Pancreas (tissue), 10 donors: ENCODE measurements around the gene GAB2. TPM values are rescaled to one million over a fixed set of nuclear protein-coding genes. Genes with fewer than 3 reads are reported as not detected.

Source experiments
- ATAC-seq, 4 donors: fragments of 200-7000 bp; cut with Tn5 transposase; one replicate each; pipeline versions ENCODE4 v1.8.0 to v1.9.1; 2020; ENCODE audit warnings: mild to moderate bottlenecking in 4 of 4, moderate library complexity in 4 of 4
- DNase-seq, 6 donors: peaks; one replicate each; pipeline ENCODE4 v3.0.0-alpha.2; 2020
- FAIRE-seq: peaks from 2 replicates; lab custom pipeline; 2012; peaks lifted over from hg19 to GRCh38; lab: Jason Lieb, UNC
- H3K27ac ChIP-seq, 4 donors: fragments of 200-600 bp; sonication (generic); 1 replicate in 3 of 4; 2 replicates in 1 of 4; pipeline versions ENCODE4 v1.5.0 to v1.8.0; 2020
- H3K27me3 ChIP-seq, 4 donors: fragments of 200-600 bp; one replicate each; pipeline ENCODE4 v1.8.0; 2021
- H3K36me3 ChIP-seq, 3 donors: fragments of 200-600 bp; sonication (generic) in 1 of 3; one replicate each; pipeline versions ENCODE4 v1.5.0 to v1.8.0; 2020 to 2021
- H3K4me1 ChIP-seq, 3 donors: fragments of 200-600 bp; one replicate each; pipeline ENCODE4 v1.8.0; 2021
- H3K4me3 ChIP-seq, 4 donors: fragments of 200-600 bp; sonication (generic) in 2 of 4; one replicate each; pipeline versions ENCODE4 v1.5.0 to v1.8.0; 2020 to 2021
- H3K9me3 ChIP-seq, 4 donors: fragments of 200-600 bp; one replicate each; pipeline ENCODE4 v1.8.0; 2021
- CTCF ChIP-seq, 4 donors: fragments of 200-600 bp; sonication (generic) in 3 of 4; IDR thresholded peaks; one replicate each; pipeline versions ENCODE4 v1.5.0 to v1.8.0; 2021; ENCODE audit warnings: antibody characterized with exemption in 4 of 4
- WGBS, 2 donors: extraction: QIAGEN DNeasy Blood & Tissue Kit; methylation state at CpG; one replicate each; pipeline ENCODE4 v1.1.7; 2013; 5-methylcytosine and 5-hydroxymethylcytosine counted together
- intact Hi-C, 3 donors: fragments of 100-400 bp; cut with DNase I; formaldehyde crosslinking; loops; one replicate each; pipeline versions ENCODE4 v1.11.1 to v1.14.2; 2022
- polyA plus RNA-seq, 2 donors: library from polyadenylated mRNA; stranded (reverse); fragments of 200-250 nt; gene quantifications; one replicate each; pipeline ENCODE4 v1.2.3, GENCODE V29; 2013
- total RNA-seq, 6 donors: library from RNA; stranded (reverse); fragmentation: NEBNext Ultra II Directional in 4 of 6; extraction: Animal tissue kit (Norgen Biotek cat#: 25700) in 4 of 6; gene quantifications; one replicate each; pipeline versions ENCODE4 v1.2.1 to v1.2.4, GENCODE V29; 2021 to 2023
- donor health status: healthy with polysubstance abuse.
- donor health status: DM: no; HTN: no; CAD: no; lungs with moderate emphysema.
- donor health status: DM: no; HTN: no; CAD: no.
- donor health status: control.
- donor health status: control.
- donor health status: Bipolar disorder and iron deficiency.
- donor health status: DM: yes; HTN: yes; CAD: no.
- donor health status: DM: no; HTN: no; CAD: no.
- donor health status: DM: no; HTN: no; CAD: no.
- donor health status: DM: yes; HTN: yes; CAD: no.

GAB2 gene
- total and polyA plus RNA-seq, 8 donors: 3.1 to 17.8 (median 9.4) TPM

- Histone ChIP-seq H3K36me3 (no peaks in the 10 kb centered on the region), H3K4me1 (peaks cover 0 to 6% (median 0%) of the 10 kb centered on the region in 3 donors), H3K27me3 (no peaks in the 10 kb centered on the region), H3K9me3 (no peaks in the 10 kb centered on the region), H3K27ac (no peak overlapping the region), H3K4me3 (no peak overlapping the region)
- intact Hi-C loops: no loop called here
- no peak for FAIRE-seq
- 50 to 55% methylated on average over 9 of the region's 9 CpGs for WGBS, 2 donors
- ATAC-seq: peak in 2 of 4 donors; percentile 22 to 44
- TF ChIP-seq CTCF (IDR thresholded peaks at IDR 0.05): no peak
- no peak for DNase-seq
These were observed 39.8 kb downstream of the GAB2 start for GRCh38 chr11:78377625-78378418.

GRCh38 chr11:78376858-78377257, 40.8 kb downstream of the GAB2 start:
- Histone ChIP-seq H3K27ac (no peak overlapping the region), H3K9me3 (no peaks in the 10 kb centered on the region), H3K4me3 (no peak overlapping the region), H3K4me1 (peaks cover 0 to 6% (median 0%) of the 10 kb centered on the region in 3 donors), H3K27me3 (no peaks in the 10 kb centered on the region), H3K36me3 (no peaks in the 10 kb centered on the region)
- DNase-seq (no peak), FAIRE-seq (no peak), ATAC-seq (no peak)
- no peak for TF ChIP-seq CTCF (IDR thresholded peaks at IDR 0.05)
- intact Hi-C loops: no loop called here
- 92 to 97% methylated on average over 3 of the region's 3 CpGs for WGBS, 2 donors

- H3K27ac ChIP-seq: no peak overlapping the region
- TF ChIP-seq CTCF (IDR thresholded peaks at IDR 0.05): no peak
- intact Hi-C loops: no loop called here
- H3K4me1 ChIP-seq: peaks cover 0 to 6% (median 0%) of the 10 kb centered on the region in 3 donors
- ATAC-seq: no peak
- WGBS, 2 donors: 82 to 98% methylated on average over 3 of the region's 3 CpGs
- FAIRE-seq: no peak
- H3K9me3 ChIP-seq: no peaks in the 10 kb centered on the region
- DNase-seq: no peak
- H3K4me3 ChIP-seq: no peak overlapping the region
- no peaks in the 10 kb centered on the region for H3K27me3 ChIP-seq
- H3K36me3 ChIP-seq: no peaks in the 10 kb centered on the region
These were observed 42.7 kb downstream of the GAB2 start for GRCh38 chr11:78374917-78375316.

GRCh38 chr11:78373689-78374088, 43.9 kb downstream of the GAB2 start:
- Histone ChIP-seq H3K4me1 (peaks cover 0 to 6% (median 0%) of the 10 kb centered on the region in 3 donors), H3K9me3 (no peaks in the 10 kb centered on the region), H3K4me3 (no peak overlapping the region), H3K27ac (no peak overlapping the region), H3K36me3 (no peaks in the 10 kb centered on the region), H3K27me3 (no peaks in the 10 kb centered on the region)
- FAIRE-seq (no peak), DNase-seq (no peak), ATAC-seq (no peak)
- 75 to 90% methylated on average over 1 of the region's 1 CpG for WGBS, 2 donors
- TF ChIP-seq CTCF (IDR thresholded peaks at IDR 0.05): no peak
- intact Hi-C loops: no loop called here

- no peak overlapping the region for H3K4me3 ChIP-seq
- no peak for ATAC-seq
- 67 to 68% methylated on average over 4 of the region's 4 CpGs for WGBS, 2 donors
- no peaks in the 10 kb centered on the region for H3K36me3 ChIP-seq
- FAIRE-seq: no peak
- H3K9me3 ChIP-seq: no peaks in the 10 kb centered on the region
- H3K27ac ChIP-seq: no peak overlapping the region
- no peak for TF ChIP-seq CTCF (IDR thresholded peaks at IDR 0.05)
- no peaks in the 10 kb centered on the region for H3K4me1 ChIP-seq
- H3K27me3 ChIP-seq: no peaks in the 10 kb centered on the region
- DNase-seq: no peak
- intact Hi-C loops: no loop called here
These were observed 45.4 kb downstream of the GAB2 start for GRCh38 chr11:78372114-78372768.
